ENCODE results near the gene CDC42SE2. TPM values are rescaled to one million over a fixed set of nuclear protein-coding genes. Genes with fewer than 3 reads are reported as not detected.
"Not testable (repeated sequence)": the region's sequence is repeated elsewhere in the genome, so short reads cannot be mapped to it uniquely, and the experiment has no call there.

Gene CDC42SE2
- total RNA-seq, 1 experiment from 2014 or later = 25.9 TPM

- not testable (repeated sequence) for DNase-seq; H3K36me3 ChIP-seq (replicated peaks; ENCODE audit: control insufficient read depth, insufficient read depth, low read length); H3K27me3 ChIP-seq (ENCODE audit: control insufficient read depth, insufficient read depth, low read length)
These were observed 72.9 kb downstream of the CDC42SE2 start for GRCh38 chr5:131336801-131337200.

DNA sequence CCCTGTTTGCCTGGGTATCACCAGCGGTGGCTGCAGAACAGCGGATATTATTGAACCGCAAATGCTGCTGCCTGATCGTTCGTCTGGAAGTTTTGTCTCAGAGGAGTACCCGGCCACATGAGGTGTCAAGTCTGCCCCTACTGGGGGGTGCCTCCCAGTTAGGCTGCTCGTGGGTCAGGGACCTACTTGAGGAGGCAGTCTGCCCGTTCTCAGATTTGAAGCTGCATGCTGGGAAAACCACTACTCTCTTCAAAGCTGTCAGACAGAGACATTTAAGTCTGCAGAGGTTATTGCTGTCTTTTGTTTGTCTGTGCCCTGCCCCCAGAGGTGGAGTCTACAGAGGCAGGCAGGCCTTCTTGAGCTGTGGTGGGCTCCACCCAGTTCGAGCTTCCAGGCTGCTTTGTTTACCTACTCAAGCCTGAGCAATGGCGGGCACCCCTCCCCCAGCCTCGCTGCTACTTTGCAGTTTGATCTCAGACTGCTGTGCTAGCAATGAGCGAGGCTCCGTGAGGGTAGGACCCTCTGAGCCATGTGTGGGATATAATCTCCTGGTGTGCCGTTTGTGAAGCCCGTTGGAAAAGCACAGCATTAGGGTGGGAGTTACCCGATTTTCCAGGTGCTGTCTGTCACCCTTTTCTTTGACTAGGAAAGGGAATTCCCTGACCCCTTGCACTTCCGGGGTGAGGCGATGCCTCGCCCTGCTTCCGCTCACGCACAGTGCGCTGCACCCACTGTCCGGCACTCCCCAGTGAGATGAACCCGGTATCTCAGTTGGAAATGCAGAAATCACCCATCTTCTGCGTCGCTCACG, 73.6 kb downstream of the CDC42SE2 start:
- not testable (repeated sequence) for DNase-seq; H3K27me3 ChIP-seq (ENCODE audit: control insufficient read depth, insufficient read depth, low read length); H3K4me3 ChIP-seq (ENCODE audit: insufficient read depth, low read depth, low read length); H3K36me3 ChIP-seq (replicated peaks; ENCODE audit: control insufficient read depth, insufficient read depth, low read length)

More at GRCh38 chr5:131336801-131337200, 72.9 kb downstream of the CDC42SE2 start:
- not testable (repeated sequence) for H3K4me3 ChIP-seq (ENCODE audit: insufficient read depth, low read depth, low read length)

DNA sequence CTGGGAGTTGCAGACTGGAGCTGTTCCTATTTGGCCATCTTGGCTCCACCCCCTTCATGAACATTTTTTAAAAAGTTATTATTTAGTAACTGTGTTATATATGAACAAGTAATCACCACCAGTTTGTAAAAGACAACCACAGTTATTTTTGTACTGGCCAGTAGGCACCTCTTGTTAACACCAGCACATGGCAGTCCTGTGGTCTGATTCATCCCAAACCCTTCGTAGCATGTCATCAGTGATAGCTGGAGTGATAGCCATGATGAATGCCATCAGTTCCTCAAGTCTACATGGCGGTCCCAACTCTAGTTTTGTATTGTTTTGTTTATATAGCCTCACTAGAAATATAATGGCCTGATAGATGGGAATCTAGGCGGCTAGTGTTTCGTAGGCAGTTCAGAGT, 74.2 kb downstream of the CDC42SE2 start:
- DNase-seq = no peak

DNA sequence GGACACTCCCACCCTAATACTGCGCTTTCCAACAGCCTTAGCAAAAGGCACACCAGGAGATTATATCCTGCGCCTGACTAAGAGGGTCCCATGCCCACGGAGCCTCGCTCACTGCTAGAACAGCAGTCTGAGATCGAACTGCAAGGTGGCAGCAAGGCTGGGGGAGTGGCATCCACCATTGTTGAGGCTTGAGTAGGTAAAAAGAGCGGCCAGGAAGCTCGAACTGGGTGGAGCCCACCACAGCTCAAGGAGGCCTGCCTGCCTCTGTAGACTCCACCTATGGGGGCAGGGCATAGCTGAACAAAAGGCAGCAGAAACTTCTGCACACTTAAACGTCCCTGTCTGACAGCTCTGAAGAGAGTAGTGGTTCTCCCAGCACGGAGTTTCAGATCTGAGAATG, 80.4 kb downstream of the CDC42SE2 start:
- not testable (repeated sequence) for H3K4me3 ChIP-seq (ENCODE audit: insufficient read depth, low read depth, low read length); H3K27me3 ChIP-seq (ENCODE audit: control insufficient read depth, insufficient read depth, low read length); DNase-seq; H3K36me3 ChIP-seq (replicated peaks; ENCODE audit: control insufficient read depth, insufficient read depth, low read length)

More for the DNA sequence above, 74.2 kb downstream of the CDC42SE2 start:
- Histone ChIP-seq H3K4me3 (ENCODE audit: insufficient read depth, low read depth, low read length) (no peak overlapping the region), H3K27me3 (ENCODE audit: control insufficient read depth, insufficient read depth, low read length) (no peaks in the 10 kb centered on the region), H3K36me3 (replicated peaks; ENCODE audit: control insufficient read depth, insufficient read depth, low read length) (no peaks in the 10 kb centered on the region)

DNA sequence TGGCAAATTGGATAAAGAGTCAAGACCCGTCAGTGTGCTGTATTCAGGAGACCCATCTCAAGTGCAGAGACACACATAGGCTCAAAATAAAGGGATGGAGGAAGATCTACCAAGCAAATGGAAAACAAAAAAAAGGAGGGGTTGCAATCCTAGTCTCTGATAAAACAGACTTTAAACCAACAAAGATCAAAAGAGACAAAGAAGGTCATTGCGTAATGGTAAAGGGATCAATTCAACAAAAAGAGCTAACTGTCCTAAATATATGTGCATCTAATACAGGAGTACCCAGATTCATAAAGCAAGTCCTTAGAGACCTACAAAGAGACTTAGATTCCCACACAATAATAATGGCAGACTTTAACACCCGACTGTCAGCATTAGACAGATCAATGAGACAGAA, 82.4 kb downstream of the CDC42SE2 start:
- H3K27me3 ChIP-seq (ENCODE audit: control insufficient read depth, insufficient read depth, low read length); DNase-seq: not testable (repeated sequence)

GRCh38 chr5:131353991-131354390, 90.1 kb downstream of the CDC42SE2 start:
- DNase-seq = no peak
- H3K27me3 ChIP-seq (ENCODE audit: control insufficient read depth, insufficient read depth, low read length) = no peaks in the 10 kb centered on the region
- no peak overlapping the region for H3K4me3 ChIP-seq (ENCODE audit: insufficient read depth, low read depth, low read length)
- no peaks in the 10 kb centered on the region for H3K36me3 ChIP-seq (replicated peaks; ENCODE audit: control insufficient read depth, insufficient read depth, low read length)

More for the DNA sequence above, 82.4 kb downstream of the CDC42SE2 start:
- H3K4me3 ChIP-seq (ENCODE audit: insufficient read depth, low read depth, low read length); H3K36me3 ChIP-seq (replicated peaks; ENCODE audit: control insufficient read depth, insufficient read depth, low read length): not testable (repeated sequence)

- DNase-seq = no peak
- H3K27me3 ChIP-seq (ENCODE audit: control insufficient read depth, insufficient read depth, low read length) = no peaks in the 10 kb centered on the region
- no peaks in the 10 kb centered on the region for H3K36me3 ChIP-seq (replicated peaks; ENCODE audit: control insufficient read depth, insufficient read depth, low read length)
- H3K4me3 ChIP-seq (ENCODE audit: insufficient read depth, low read depth, low read length) = no peak overlapping the region
These were observed 92.2 kb downstream of the CDC42SE2 start for GRCh38 chr5:131355971-131356528.

DNA sequence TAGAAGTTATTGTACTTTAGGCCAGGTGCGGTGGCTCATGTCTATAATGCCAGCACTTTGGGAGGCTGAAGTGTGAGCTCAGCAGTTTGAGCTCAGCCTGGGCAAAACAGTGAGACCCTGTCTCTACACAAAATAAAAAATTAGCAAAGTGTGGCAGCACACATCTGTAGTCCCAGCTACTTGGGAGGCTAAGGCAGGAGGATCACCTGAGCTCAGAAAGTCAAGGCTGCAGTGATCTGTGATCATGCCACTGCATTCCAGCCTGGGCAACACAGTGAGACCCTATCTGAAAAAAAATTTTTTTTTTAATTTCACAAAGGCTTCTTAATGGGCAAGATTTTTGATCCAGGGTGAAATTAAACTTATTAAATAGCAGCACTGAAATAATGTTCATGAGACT, 92.8 kb downstream of the CDC42SE2 start:
- H3K4me3 ChIP-seq (ENCODE audit: insufficient read depth, low read depth, low read length) = no peak overlapping the region
- no peaks in the 10 kb centered on the region for H3K27me3 ChIP-seq (ENCODE audit: control insufficient read depth, insufficient read depth, low read length)
- H3K36me3 ChIP-seq (replicated peaks; ENCODE audit: control insufficient read depth, insufficient read depth, low read length) = no peaks in the 10 kb centered on the region
- DNase-seq = no peak

GRCh38 chr5:131357739-131358561, 94.1 kb downstream of the CDC42SE2 start:
- no peak overlapping the region for H3K4me3 ChIP-seq (ENCODE audit: insufficient read depth, low read depth, low read length)
- no peak for DNase-seq
- no peaks in the 10 kb centered on the region for H3K27me3 ChIP-seq (ENCODE audit: control insufficient read depth, insufficient read depth, low read length)
- no peaks in the 10 kb centered on the region for H3K36me3 ChIP-seq (replicated peaks; ENCODE audit: control insufficient read depth, insufficient read depth, low read length)

GRCh38 chr5:131361677-131362315, 97.9 kb downstream of the CDC42SE2 start:
- no peaks in the 10 kb centered on the region for H3K27me3 ChIP-seq (ENCODE audit: control insufficient read depth, insufficient read depth, low read length)
- no peak overlapping the region for H3K4me3 ChIP-seq (ENCODE audit: insufficient read depth, low read depth, low read length)
- no peaks in the 10 kb centered on the region for H3K36me3 ChIP-seq (replicated peaks; ENCODE audit: control insufficient read depth, insufficient read depth, low read length)
- DNase-seq = no peak

DNA sequence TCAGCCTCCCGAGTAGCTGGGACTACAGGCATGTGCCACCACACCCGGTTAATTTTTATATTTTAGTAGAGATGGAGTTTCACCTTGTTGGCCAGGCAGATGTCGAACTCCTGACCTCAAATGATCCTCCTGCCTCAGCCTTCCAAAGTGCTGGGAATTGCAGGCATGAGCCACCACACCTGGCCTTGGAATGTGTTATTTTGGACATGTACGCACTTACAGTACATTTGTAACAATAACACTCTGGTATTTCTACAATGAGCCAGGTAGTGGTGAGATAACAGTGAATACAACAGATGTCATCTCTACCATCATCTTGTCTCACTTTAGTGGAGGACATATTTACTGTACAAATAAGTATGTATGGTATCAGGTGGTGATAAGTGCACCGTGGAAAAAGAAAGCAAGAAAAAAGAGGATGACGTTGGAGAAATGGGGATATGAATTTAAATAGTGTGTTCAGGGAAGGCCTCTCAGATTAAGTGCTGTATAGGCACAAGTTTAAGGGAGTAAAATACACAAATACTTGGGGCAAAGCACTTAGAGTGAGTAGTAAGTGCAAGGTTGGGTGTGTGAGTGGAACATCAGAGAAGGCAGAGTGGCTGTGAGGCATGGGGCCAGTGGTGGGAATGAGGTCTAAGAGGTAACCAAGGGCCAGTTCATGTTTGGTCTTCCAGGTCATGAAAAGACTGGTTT, 100.1 kb downstream of the CDC42SE2 start:
- Histone ChIP-seq H3K36me3 (replicated peaks; ENCODE audit: control insufficient read depth, insufficient read depth, low read length) (no peaks in the 10 kb centered on the region), H3K4me3 (ENCODE audit: insufficient read depth, low read depth, low read length) (no peak overlapping the region), H3K27me3 (ENCODE audit: control insufficient read depth, insufficient read depth, low read length) (no peaks in the 10 kb centered on the region)
- DNase-seq = no peak

DNA sequence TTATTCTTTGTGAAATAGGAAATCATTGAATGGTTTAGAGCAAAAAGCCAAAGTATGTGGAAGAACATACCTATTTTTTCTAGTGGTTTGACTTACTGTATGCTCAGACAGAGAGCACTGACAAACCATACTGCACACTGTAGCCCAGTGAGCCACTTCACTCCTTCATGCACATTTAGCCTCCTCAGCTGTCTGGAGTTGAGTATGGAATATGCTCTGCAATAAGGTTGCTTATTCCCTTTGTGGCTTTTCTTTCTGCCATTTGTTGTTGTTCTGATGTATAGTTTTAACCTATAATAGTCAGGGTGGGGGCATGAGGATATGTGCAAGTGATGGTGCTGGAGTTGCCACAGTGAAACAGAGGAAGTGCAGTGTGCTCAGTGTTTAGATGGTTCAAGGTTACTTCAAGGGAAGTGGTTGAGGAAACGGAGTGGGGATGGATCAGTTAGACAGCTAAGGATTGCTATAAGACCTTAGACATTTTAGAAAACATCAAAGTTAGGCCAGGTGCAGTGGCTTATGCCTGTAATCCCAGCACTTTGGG, 100.7 kb downstream of the CDC42SE2 start:
- Histone ChIP-seq H3K4me3 (ENCODE audit: insufficient read depth, low read depth, low read length) (no peak overlapping the region), H3K27me3 (ENCODE audit: control insufficient read depth, insufficient read depth, low read length) (no peaks in the 10 kb centered on the region), H3K36me3 (replicated peaks; ENCODE audit: control insufficient read depth, insufficient read depth, low read length) (no peaks in the 10 kb centered on the region)
- DNase-seq = no peak

- DNase-seq = no peak
- no peaks in the 10 kb centered on the region for H3K27me3 ChIP-seq (ENCODE audit: control insufficient read depth, insufficient read depth, low read length)
- H3K36me3 ChIP-seq (replicated peaks; ENCODE audit: control insufficient read depth, insufficient read depth, low read length) = no peaks in the 10 kb centered on the region
- no peak overlapping the region for H3K4me3 ChIP-seq (ENCODE audit: insufficient read depth, low read depth, low read length)
These were observed 102.6 kb downstream of the CDC42SE2 start for GRCh38 chr5:131366428-131366827.
